Coronary artery (tissue), 2 donors: ENCODE data around the gene THADA.
"Not testable (repeated sequence)": the region's sequence is repeated elsewhere in the genome, so short reads cannot be mapped to it uniquely, and the experiment has no call there.

Experiments
- DNase-seq: peaks from one replicate; pipeline ENCODE4 v3.0.0-alpha.2; 2017; ENCODE audit warnings: low spot score
- H3K27ac ChIP-seq, 2 donors: fragments of 200-600 bp; sonication (generic); one replicate each; pipeline ENCODE4 v1.5.1; 2016 to 2019
- H3K4me3 ChIP-seq: fragments of 200-600 bp; sonication (generic); 2 replicates; pipeline ENCODE4 v1.5.1; 2016; ENCODE audit warnings: mild to moderate bottlenecking, moderate library complexity
- CTCF ChIP-seq: fragments of 200-600 bp; sonication (generic); IDR thresholded peaks from one replicate; pipeline ENCODE4 v1.5.1; 2019; ENCODE audit warnings: antibody characterized with exemption

THADA gene

DNA sequence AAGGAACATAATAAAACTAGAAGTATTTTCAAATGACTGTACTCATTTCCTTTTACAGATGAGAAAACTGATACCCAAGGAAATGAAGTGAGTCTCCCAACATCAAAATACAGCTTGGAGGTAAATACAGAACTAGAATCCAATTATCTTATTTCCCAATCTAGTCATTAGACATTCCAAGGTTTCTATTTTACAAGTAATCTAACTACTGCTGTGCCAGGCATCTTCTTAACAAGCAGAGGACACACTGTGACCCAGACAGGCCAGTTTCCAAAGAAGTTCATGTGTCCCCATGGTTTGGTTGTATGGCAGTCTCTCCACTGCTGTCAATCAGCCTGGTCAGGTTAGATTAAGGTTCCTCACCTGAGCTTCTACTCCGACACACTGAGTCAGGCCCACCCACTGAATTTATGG, 143.5 kb downstream of the THADA start:
- Histone ChIP-seq H3K27ac (no peak overlapping the region), H3K4me3 (no peak overlapping the region)
- DNase-seq, result no peak
- TF ChIP-seq CTCF, result no peak

DNA sequence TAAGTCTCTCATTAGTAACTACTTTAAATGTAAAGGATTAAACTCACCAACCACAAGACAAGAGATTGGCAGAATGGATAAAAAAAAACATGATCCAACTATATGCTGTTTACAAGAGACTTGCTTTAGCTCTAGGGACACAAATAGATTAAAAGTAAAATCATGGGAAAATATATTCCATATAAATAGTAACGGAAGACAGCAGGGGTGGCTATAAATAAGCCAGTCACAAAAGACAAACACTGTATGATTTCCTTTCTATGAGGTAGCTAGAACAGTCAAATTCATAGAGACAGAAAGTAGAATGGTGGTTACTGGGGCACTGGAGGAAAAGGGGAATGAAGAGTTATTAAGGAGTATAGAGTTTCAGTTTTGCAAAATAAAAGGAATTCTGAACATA, 145.2 kb downstream of the THADA start:
- TF ChIP-seq CTCF, result no peak
- Histone ChIP-seq H3K27ac (no peak overlapping the region), H3K4me3 (no peak overlapping the region)
- no peak for DNase-seq

DNA sequence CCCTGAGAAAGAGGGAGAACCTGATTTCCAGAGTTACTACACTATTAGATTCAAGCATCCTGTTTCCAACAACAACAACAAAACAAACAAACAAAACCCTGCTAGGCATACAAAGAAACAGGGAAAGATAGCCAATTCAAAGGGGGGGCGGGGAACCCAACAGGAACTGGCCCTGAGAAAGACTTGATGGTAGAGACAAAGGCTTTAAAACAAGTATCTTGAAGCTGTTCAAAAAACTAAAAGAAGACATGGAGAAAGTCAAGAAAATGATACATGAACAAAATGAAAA, 147.1 kb downstream of the THADA start:
- Histone ChIP-seq H3K27ac (no peak overlapping the region), H3K4me3 (no peak overlapping the region)
- TF ChIP-seq CTCF, result no peak
- DNase-seq, result no peak

- TF ChIP-seq CTCF, result no peak
- no peak overlapping the region for H3K27ac ChIP-seq
- no peak overlapping the region for H3K4me3 ChIP-seq
- DNase-seq, result no peak
These were observed 147.6 kb downstream of the THADA start for GRCh38 chr2:43448011-43448821.

- H3K4me3 ChIP-seq, DNase-seq, H3K27ac ChIP-seq: not testable (repeated sequence)
These were observed 149.1 kb downstream of the THADA start for GRCh38 chr2:43446755-43447154.

- TF ChIP-seq CTCF, result no peak
- H3K27ac ChIP-seq, result no peak overlapping the region
- H3K4me3 ChIP-seq, result no peak overlapping the region
- no peak for DNase-seq
These were observed 150.1 kb downstream of the THADA start for GRCh38 chr2:43445781-43446180.

- no peak for DNase-seq
- H3K4me3 ChIP-seq, result no peak overlapping the region
- H3K27ac ChIP-seq, result no peak overlapping the region
- TF ChIP-seq CTCF, result no peak
These were observed 150.7 kb downstream of the THADA start for GRCh38 chr2:43444989-43445645.
